ENCODE data around the gene GDAP2.

- TF ChIP-seq CTCF (IDR thresholded peaks at IDR 0.05) (no peak), ZFX (IDR thresholded peaks at IDR 0.05; ENCODE audit: borderline replicate concordance) (no peak)
These were observed 12.9 kb upstream of the GDAP2 start for GRCh38 chr1:117942293-117942692.
